Sigmoid colon (tissue), 7 donors: ENCODE data around the gene SLC35B2. TPM values are rescaled to one million over a fixed set of nuclear protein-coding genes. Genes with fewer than 3 reads are reported as not detected.

Experiments
- DNase-seq: peaks from one replicate; pipeline ENCODE4 v3.0.0-alpha.2; 2019
- H3K27ac ChIP-seq, 4 donors: fragments of 200-600 bp; sonication (generic); one replicate each; pipeline ENCODE4 v1.5.1; 2016 to 2019; ENCODE audit warnings: mild to moderate bottlenecking in 1 of 4
- H3K27me3 ChIP-seq, 3 donors: fragments of 200-600 bp; sonication (generic); one replicate each; pipeline ENCODE4 v1.5.1; 2019; ENCODE audit warnings: mild to moderate bottlenecking in 1 of 3
- H3K36me3 ChIP-seq, 4 donors: fragments of 200-600 bp; sonication (generic); one replicate each; pipeline ENCODE4 v1.5.1; 2016 to 2019
- H3K4me1 ChIP-seq, 4 donors: fragments of 200-600 bp; sonication (generic); one replicate each; pipeline ENCODE4 v1.5.1; 2017 to 2019
- H3K4me3 ChIP-seq, 4 donors: fragments of 200-600 bp; sonication (generic); one replicate each; pipeline ENCODE4 v1.5.1; 2017 to 2019; ENCODE audit warnings: mild to moderate bottlenecking in 2 of 4, moderate library complexity in 1 of 4
- H3K9me3 ChIP-seq, 4 donors: fragments of 200-600 bp in 3 of 4; sonication (generic) in 3 of 4; one replicate each; pipeline versions ENCODE4 v1.5.1 to v1.6.1; 2013 to 2019
- EP300 ChIP-seq, 4 donors: sonication (generic); formaldehyde crosslinking; IDR thresholded peaks; one replicate each; pipeline ENCODE4 v1.6.1; 2017; ENCODE audit warnings: antibody characterized with exemption in 4 of 4
- POLR2A ChIP-seq, 2 donors: fragments of 450-650 bp; IDR thresholded peaks; one replicate each; pipeline ENCODE4 v1.6.1; 2016; ENCODE audit warnings: antibody characterized with exemption in 2 of 2, mild to moderate bottlenecking in 2 of 2, moderate library complexity in 2 of 2
- POLR2AphosphoS5 ChIP-seq, 4 donors: sonication (generic); formaldehyde crosslinking; IDR thresholded peaks; one replicate each; pipeline ENCODE4 v1.6.1; 2017; ENCODE audit warnings: antibody characterized with exemption in 4 of 4
- WGBS, 2 donors: extraction: QIAGEN DNeasy Blood & Tissue Kit; methylation state at CpG; one replicate each; pipeline ENCODE4 v1.1.7; 2013; 5-methylcytosine and 5-hydroxymethylcytosine counted together
- intact Hi-C: fragments of 100-400 bp; cut with DNase I; formaldehyde crosslinking; loops from one replicate; pipeline ENCODE4 v1.15.1; 2023
- polyA plus RNA-seq, 3 donors: library from polyadenylated mRNA; stranded (reverse); fragments of 200-250 nt; gene quantifications; one replicate each; pipeline ENCODE4 v1.2.3, GENCODE V29; 2013
- total RNA-seq, 4 donors: library from RNA; depleted of rRNA; stranded (reverse); fragments of >200 nt; gene quantifications; one replicate each; pipeline ENCODE4 v1.1.0, GENCODE V29; 2016
- TF ChIP-seq, protein P1 (sequence below), 4 experiments: fragments of 450-650 bp in 3 of 4; fragments of 200-600 bp in 1 of 4; IDR thresholded peaks; one replicate each; pipeline ENCODE4 v1.5.1; 2016 to 2019; ENCODE audit warnings: antibody characterized with exemption in 4 of 4, mild to moderate bottlenecking in 3 of 4, moderate library complexity in 2 of 4
- donor health status: healthy with polysubstance abuse.
- donor health status: Bipolar disorder and iron deficiency.
- donor health status: healthy.

SLC35B2 gene
- total and polyA plus RNA-seq, 7 donors = 7.2 to 36.9 (median 25.7) TPM

DNA sequence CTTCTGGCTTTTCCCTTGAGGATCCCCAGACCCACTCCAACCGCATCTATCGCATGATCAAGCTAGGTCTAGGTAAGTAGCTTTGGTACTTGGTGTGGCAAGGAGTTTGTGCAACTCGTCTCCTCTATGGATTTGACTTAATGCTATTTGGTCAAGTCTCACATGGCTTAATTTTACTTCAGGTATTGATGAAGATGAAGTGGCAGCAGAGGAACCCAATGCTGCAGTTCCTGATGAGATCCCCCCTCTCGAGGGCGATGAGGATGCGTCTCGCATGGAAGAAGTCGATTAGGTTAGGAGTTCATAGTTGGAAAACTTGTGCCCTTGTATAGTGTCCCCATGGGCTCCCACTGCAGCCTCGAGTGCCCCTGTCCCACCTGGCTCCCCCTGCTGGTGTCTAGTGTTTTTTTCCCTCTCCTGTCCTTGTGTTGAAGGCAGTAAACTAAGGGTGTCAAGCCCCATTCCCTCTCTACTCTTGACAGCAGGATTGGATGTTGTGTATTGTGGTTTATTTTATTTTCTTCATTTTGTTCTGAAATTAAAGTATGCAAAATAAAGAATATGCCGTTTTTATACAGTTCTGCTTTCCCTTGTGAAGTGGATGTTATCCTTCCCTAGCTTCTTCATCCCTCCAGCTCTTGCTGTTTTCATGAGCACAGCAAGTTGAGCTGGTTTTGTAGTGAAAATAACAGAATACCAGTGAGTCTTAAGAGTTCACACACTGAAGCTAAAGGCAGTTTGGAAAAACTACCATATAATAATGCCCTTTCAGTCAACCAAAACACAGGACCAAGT, 3.8 kb downstream of the SLC35B2 start:
- no peak for DNase-seq
- H3K9me3 ChIP-seq = no peaks in the 10 kb centered on the region
- intact Hi-C loops = no loop called here
- TF ChIP-seq POLR2AphosphoS5 (IDR thresholded peaks at IDR 0.05) = no peak
- TF ChIP-seq, protein P1, sequence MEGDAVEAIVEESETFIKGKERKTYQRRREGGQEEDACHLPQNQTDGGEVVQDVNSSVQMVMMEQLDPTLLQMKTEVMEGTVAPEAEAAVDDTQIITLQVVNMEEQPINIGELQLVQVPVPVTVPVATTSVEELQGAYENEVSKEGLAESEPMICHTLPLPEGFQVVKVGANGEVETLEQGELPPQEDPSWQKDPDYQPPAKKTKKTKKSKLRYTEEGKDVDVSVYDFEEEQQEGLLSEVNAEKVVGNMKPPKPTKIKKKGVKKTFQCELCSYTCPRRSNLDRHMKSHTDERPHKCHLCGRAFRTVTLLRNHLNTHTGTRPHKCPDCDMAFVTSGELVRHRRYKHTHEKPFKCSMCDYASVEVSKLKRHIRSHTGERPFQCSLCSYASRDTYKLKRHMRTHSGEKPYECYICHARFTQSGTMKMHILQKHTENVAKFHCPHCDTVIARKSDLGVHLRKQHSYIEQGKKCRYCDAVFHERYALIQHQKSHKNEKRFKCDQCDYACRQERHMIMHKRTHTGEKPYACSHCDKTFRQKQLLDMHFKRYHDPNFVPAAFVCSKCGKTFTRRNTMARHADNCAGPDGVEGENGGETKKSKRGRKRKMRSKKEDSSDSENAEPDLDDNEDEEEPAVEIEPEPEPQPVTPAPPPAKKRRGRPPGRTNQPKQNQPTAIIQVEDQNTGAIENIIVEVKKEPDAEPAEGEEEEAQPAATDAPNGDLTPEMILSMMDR (IDR thresholded peaks at IDR 0.05) = peak in 3 of 4 experiments; percentile 21 to 32 (median 32)
- H3K36me3 ChIP-seq = peaks cover 49 to 71% (median 65%) of the 10 kb centered on the region in 4 donors
- H3K27ac ChIP-seq = no peak overlapping the region
- peaks cover 0 to 34% (median 31%) of the 10 kb centered on the region in 4 donors for H3K4me1 ChIP-seq
- H3K27me3 ChIP-seq = no peaks in the 10 kb centered on the region
- WGBS, 2 donors = 60 to 72% methylated on average over 10 of the region's 10 CpGs
- H3K4me3 ChIP-seq = no peak overlapping the region

DNA sequence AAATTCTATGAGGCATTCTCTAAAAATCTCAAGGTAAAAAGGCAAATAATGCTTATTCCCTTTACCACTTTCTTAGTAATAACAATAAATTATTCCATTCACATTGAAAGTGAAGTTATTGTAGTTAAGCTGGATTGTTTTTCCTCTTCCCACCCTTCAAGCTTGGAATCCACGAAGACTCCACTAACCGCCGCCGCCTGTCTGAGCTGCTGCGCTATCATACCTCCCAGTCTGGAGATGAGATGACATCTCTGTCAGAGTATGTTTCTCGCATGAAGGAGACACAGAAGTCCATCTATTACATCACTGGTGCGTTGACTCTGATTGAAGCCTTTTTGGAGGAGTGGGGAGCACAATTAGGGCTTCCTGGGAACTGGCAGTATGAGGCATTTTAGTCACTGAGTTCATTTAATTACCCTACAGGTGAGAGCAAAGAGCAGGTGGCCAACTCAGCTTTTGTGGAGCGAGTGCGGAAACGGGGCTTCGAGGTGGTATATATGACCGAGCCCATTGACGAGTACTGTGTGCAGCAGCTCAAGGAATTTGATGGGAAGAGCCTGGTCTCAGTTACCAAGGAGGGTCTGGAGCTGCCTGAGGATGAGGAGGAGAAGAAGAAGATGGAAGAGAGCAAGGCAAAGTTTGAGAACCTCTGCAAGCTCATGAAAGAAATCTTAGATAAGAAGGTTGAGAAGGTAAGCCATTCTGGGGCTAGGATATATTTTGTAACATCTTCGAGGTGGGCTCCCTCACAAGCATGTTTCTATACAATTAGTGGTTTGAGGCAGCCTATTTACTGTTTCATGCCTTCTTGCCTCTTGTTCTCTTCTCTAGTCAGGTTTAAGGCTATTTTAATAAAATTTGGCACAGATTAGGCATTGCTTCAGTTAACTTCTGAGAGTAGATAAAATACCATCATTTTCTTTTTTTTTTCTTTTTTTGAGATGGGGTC, 5.5 kb downstream of the SLC35B2 start:
- 84 to 90% methylated on average over 14 of the region's 14 CpGs for WGBS, 2 donors
- intact Hi-C loops = no loop called here
- H3K4me3 ChIP-seq = no peak overlapping the region
- DNase-seq = no peak
- TF ChIP-seq, protein P1 (IDR thresholded peaks at IDR 0.05) = no peak
- H3K4me1 ChIP-seq = peaks cover 0 to 34% (median 28%) of the 10 kb centered on the region in 4 donors
- peaks cover 49 to 71% (median 64%) of the 10 kb centered on the region in 4 donors for H3K36me3 ChIP-seq
- no peak overlapping the region for H3K27ac ChIP-seq
- no peaks in the 10 kb centered on the region for H3K27me3 ChIP-seq
- H3K9me3 ChIP-seq = no peaks in the 10 kb centered on the region

DNA sequence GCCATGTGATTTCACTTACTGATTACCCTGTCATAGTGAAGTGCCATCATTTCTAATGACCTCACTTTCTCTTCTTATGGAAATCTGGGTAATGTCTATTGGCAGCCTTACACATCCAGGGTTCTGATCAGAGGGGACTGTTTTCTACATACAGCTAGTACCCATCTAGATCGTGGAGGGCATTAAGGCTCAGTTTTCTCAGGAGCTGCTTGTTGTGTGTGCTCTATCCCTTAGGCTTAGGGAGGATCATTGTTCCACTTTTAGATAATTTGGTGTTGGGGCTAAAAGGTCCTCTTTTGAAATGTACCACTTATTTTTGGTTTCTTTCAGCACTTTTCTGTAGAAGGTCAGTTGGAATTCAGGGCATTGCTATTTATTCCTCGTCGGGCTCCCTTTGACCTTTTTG, 6.6 kb downstream of the SLC35B2 start:
- Histone ChIP-seq H3K27me3 (no peaks in the 10 kb centered on the region), H3K36me3 (peaks cover 49 to 70% (median 64%) of the 10 kb centered on the region in 4 donors), H3K9me3 (no peaks in the 10 kb centered on the region), H3K4me3 (no peak overlapping the region), H3K27ac (no peak overlapping the region), H3K4me1 (peaks cover 0 to 27% (median 21%) of the 10 kb centered on the region in 4 donors)
- TF ChIP-seq POLR2A (IDR thresholded peaks at IDR 0.05) (no peak), EP300 (IDR thresholded peaks at IDR 0.05) (no peak), POLR2AphosphoS5 (IDR thresholded peaks at IDR 0.05) (no peak)
- TF ChIP-seq, protein P1 (IDR thresholded peaks at IDR 0.05) = no peak
- no peak for DNase-seq
- intact Hi-C loops = no loop called here
- WGBS, 2 donors = 73 to 85% methylated on average over 3 of the region's 3 CpGs

DNA sequence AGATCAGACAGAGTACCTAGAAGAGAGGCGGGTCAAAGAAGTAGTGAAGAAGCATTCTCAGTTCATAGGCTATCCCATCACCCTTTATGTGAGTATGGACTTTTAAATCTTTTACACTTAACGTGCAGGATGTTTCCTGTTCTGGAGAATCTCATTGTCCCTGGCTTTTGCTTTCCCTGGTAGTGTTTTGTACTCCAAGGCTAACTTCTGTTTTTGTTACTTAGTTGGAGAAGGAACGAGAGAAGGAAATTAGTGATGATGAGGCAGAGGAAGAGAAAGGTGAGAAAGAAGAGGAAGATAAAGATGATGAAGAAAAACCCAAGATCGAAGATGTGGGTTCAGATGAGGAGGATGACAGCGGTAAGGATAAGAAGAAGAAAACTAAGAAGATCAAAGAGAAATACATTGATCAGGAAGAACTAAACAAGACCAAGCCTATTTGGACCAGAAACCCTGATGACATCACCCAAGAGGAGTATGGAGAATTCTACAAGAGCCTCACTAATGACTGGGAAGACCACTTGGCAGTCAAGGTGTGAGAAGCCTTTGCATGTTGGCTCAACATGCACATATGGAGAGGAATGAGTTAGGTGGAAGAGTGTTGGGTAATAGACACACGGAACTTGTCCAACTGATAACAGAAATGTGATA, 7.1 kb downstream of the SLC35B2 start:
- DNase-seq = no peak
- H3K27me3 ChIP-seq = no peaks in the 10 kb centered on the region
- intact Hi-C loops = no loop called here
- TF ChIP-seq POLR2A (IDR thresholded peaks at IDR 0.05) = no peak
- H3K36me3 ChIP-seq = peaks cover 46 to 65% (median 62%) of the 10 kb centered on the region in 4 donors
- no peak overlapping the region for H3K27ac ChIP-seq
- H3K4me1 ChIP-seq = peaks cover 0 to 31% (median 25%) of the 10 kb centered on the region in 4 donors
- H3K9me3 ChIP-seq = no peaks in the 10 kb centered on the region
- H3K4me3 ChIP-seq = no peak overlapping the region
- 62 to 77% methylated on average over 6 of the region's 6 CpGs for WGBS, 2 donors
